Measurements from ENCODE around the gene THAP3.
A peak's percentile ranks its signal among the peaks of the same experiment; 100 is the strongest.

Gene THAP3

GRCh38 chr1:6586404-6586816 lies 38.3 kb upstream of the THAP3 start:
- WGBS (ENCODE audit: insufficient coverage), result 97% methylated on average over 9 of the region's 11 CpGs

GRCh38 chr1:6587261-6588005 lies 37.2 kb upstream of the THAP3 start:
- DNase-seq, result no peak
- Histone ChIP-seq H3K4me1 (ENCODE audit: control extremely low read depth in 1 of 4, control insufficient read depth in 4 of 4, insufficient read depth in 4 of 4, low read length in 3 of 4) (peaks cover 6 to 71% (median 63%) of the 10 kb centered on the region in 4 experiments), H3K4me3 (ENCODE audit: control insufficient read depth in 1 of 7, extremely low read depth in 1 of 7, insufficient read depth in 4 of 7, low read depth in 2 of 7, low read length in 6 of 7) (no peak overlapping the region), H3K9me3 (ENCODE audit: control extremely low read depth in 1 of 5, control insufficient read depth in 4 of 5, insufficient read depth in 2 of 5, low read depth in 1 of 5, low read length in 4 of 5) (no peaks in the 10 kb centered on the region), H3K36me3 (ENCODE audit: control insufficient read depth in 4 of 4, insufficient read depth in 4 of 4, low read length in 3 of 4) (peaks cover 0 to 68% (median 30%) of the 10 kb centered on the region in 4 experiments), H3K27ac (ENCODE audit: insufficient read depth in 1 of 2, low read depth in 1 of 2, low read length in 2 of 2, poor library complexity in 1 of 2, severe bottlenecking in 2 of 2) (no peak overlapping the region), H3K27me3 (replicated peaks in 2 of 5; ENCODE audit: control insufficient read depth in 4 of 5, insufficient read depth in 5 of 5, low read length in 4 of 5) (no peaks in the 10 kb centered on the region)
- 43% methylated on average over 13 of the region's 13 CpGs for WGBS (ENCODE audit: insufficient coverage)
- ChIA-PET CTCF (interaction anchor here (0.7 to 4.7 kb wide), 3 partner anchors 15 to 46 kb away, joined by 3 to 48 read pairs (median 3); partner anchors contain the start of gene KLHL21), POLR2A (no interaction called here)

More at GRCh38 chr1:6586404-6586816, 38.3 kb upstream of the THAP3 start:
- Histone ChIP-seq H3K4me1 (ENCODE audit: control extremely low read depth in 1 of 4, control insufficient read depth in 4 of 4, insufficient read depth in 4 of 4, low read length in 3 of 4) (peaks cover 8 to 71% (median 63%) of the 10 kb centered on the region in 4 experiments), H3K27me3 (replicated peaks in 2 of 5; ENCODE audit: control insufficient read depth in 4 of 5, insufficient read depth in 5 of 5, low read length in 4 of 5) (no peaks in the 10 kb centered on the region), H3K9me3 (ENCODE audit: control extremely low read depth in 1 of 5, control insufficient read depth in 4 of 5, insufficient read depth in 2 of 5, low read depth in 1 of 5, low read length in 4 of 5) (no peaks in the 10 kb centered on the region), H3K27ac (ENCODE audit: insufficient read depth in 1 of 2, low read depth in 1 of 2, low read length in 2 of 2, poor library complexity in 1 of 2, severe bottlenecking in 2 of 2) (no peak overlapping the region), H3K36me3 (ENCODE audit: control insufficient read depth in 4 of 4, insufficient read depth in 4 of 4, low read length in 3 of 4) (peaks cover 0 to 60% (median 25%) of the 10 kb centered on the region in 4 experiments), H3K4me3 (ENCODE audit: control insufficient read depth in 1 of 7, extremely low read depth in 1 of 7, insufficient read depth in 4 of 7, low read depth in 2 of 7, low read length in 6 of 7) (no peak overlapping the region)
- CTCF ChIA-PET, result no interaction called here
- no peak for DNase-seq
- POLR2A ChIA-PET, result no interaction called here

GRCh38 chr1:6588128-6588892 lies 36.4 kb upstream of the THAP3 start:
- POLR2A ChIA-PET, result no interaction called here
- H3K4me1 ChIP-seq (ENCODE audit: control extremely low read depth in 1 of 4, control insufficient read depth in 4 of 4, insufficient read depth in 4 of 4, low read length in 3 of 4), result peaks cover 6 to 74% (median 68%) of the 10 kb centered on the region in 4 experiments
- WGBS (ENCODE audit: insufficient coverage), result 83% methylated on average over 18 of the region's 25 CpGs
- CTCF ChIA-PET, result interaction anchor here (0.7 to 4.7 kb wide), 9 partner anchors 10 to 149 kb away, joined by 3 to 48 read pairs (median 3); partner anchors contain the start of gene KLHL21
- H3K9me3 ChIP-seq (ENCODE audit: control extremely low read depth in 1 of 5, control insufficient read depth in 4 of 5, insufficient read depth in 2 of 5, low read depth in 1 of 5, low read length in 4 of 5), result no peaks in the 10 kb centered on the region
- H3K36me3 ChIP-seq (ENCODE audit: control insufficient read depth in 4 of 4, insufficient read depth in 4 of 4, low read length in 3 of 4), result peaks cover under 1 to 75% (median 38%) of the 10 kb centered on the region in 4 experiments
- H3K4me3 ChIP-seq (ENCODE audit: control insufficient read depth in 1 of 7, extremely low read depth in 1 of 7, insufficient read depth in 4 of 7, low read depth in 2 of 7, low read length in 6 of 7), result no peak overlapping the region
- DNase-seq, result no peak
- H3K27ac ChIP-seq (ENCODE audit: insufficient read depth in 1 of 2, low read depth in 1 of 2, low read length in 2 of 2, poor library complexity in 1 of 2, severe bottlenecking in 2 of 2), result no peak overlapping the region
- H3K27me3 ChIP-seq (replicated peaks in 2 of 5; ENCODE audit: control insufficient read depth in 4 of 5, insufficient read depth in 5 of 5, low read length in 4 of 5), result no peaks in the 10 kb centered on the region

- no peaks in the 10 kb centered on the region for H3K27me3 ChIP-seq (replicated peaks in 2 of 5; ENCODE audit: control insufficient read depth in 4 of 5, insufficient read depth in 5 of 5, low read length in 4 of 5)
- no peak for DNase-seq
- H3K4me3 ChIP-seq (ENCODE audit: control insufficient read depth in 1 of 7, extremely low read depth in 1 of 7, insufficient read depth in 4 of 7, low read depth in 2 of 7, low read length in 6 of 7), result peak overlapping the region in 3 of 7 experiments; percentile 8 to 50 (median 11)
- POLR2A ChIA-PET, result interaction anchor here (1.2 kb wide), 1 partner anchor 14 kb away, joined by 7 read pairs; the partner anchor contains the start of gene KLHL21
- WGBS (ENCODE audit: insufficient coverage), result 53% methylated on average over 20 of the region's 24 CpGs
- peaks cover 4 to 82% (median 45%) of the 10 kb centered on the region in 4 experiments for H3K36me3 ChIP-seq (ENCODE audit: control insufficient read depth in 4 of 4, insufficient read depth in 4 of 4, low read length in 3 of 4)
- CTCF ChIA-PET, result interaction anchor here (0.9 to 4.7 kb wide), 10 partner anchors 9 to 150 kb away, joined by 3 to 48 read pairs (median 3); partner anchors contain the start of gene KLHL21
- peaks cover 6 to 75% (median 68%) of the 10 kb centered on the region in 4 experiments for H3K4me1 ChIP-seq (ENCODE audit: control extremely low read depth in 1 of 4, control insufficient read depth in 4 of 4, insufficient read depth in 4 of 4, low read length in 3 of 4)
- no peak overlapping the region for H3K27ac ChIP-seq (ENCODE audit: insufficient read depth in 1 of 2, low read depth in 1 of 2, low read length in 2 of 2, poor library complexity in 1 of 2, severe bottlenecking in 2 of 2)
- no peaks in the 10 kb centered on the region for H3K9me3 ChIP-seq (ENCODE audit: control extremely low read depth in 1 of 5, control insufficient read depth in 4 of 5, insufficient read depth in 2 of 5, low read depth in 1 of 5, low read length in 4 of 5)
These were observed 35.7 kb upstream of the THAP3 start for GRCh38 chr1:6588893-6589520.

GRCh38 chr1:6590046-6590445 lies 34.6 kb upstream of the THAP3 start:
- ChIA-PET POLR2A (interaction anchor here (0.6 to 1.2 kb wide), 2 partner anchors 13 to 27 kb away, joined by 3 to 7 read pairs; partner anchors contain the start of gene KLHL21), CTCF (interaction anchor here (0.5 to 4.7 kb wide), 8 partner anchors 8 to 55 kb away, joined by 3 to 48 read pairs (median 4); partner anchors contain the start of genes KLHL21, NOL9 and TAS1R1)
- H3K36me3 ChIP-seq (ENCODE audit: control insufficient read depth in 4 of 4, insufficient read depth in 4 of 4, low read length in 3 of 4), result peaks cover 7 to 90% (median 53%) of the 10 kb centered on the region in 4 experiments
- peaks cover 6 to 75% (median 63%) of the 10 kb centered on the region in 4 experiments for H3K4me1 ChIP-seq (ENCODE audit: control extremely low read depth in 1 of 4, control insufficient read depth in 4 of 4, insufficient read depth in 4 of 4, low read length in 3 of 4)
- no peak overlapping the region for H3K27ac ChIP-seq (ENCODE audit: insufficient read depth in 1 of 2, low read depth in 1 of 2, low read length in 2 of 2, poor library complexity in 1 of 2, severe bottlenecking in 2 of 2)
- WGBS (ENCODE audit: insufficient coverage), result 88% methylated on average over 7 of the region's 7 CpGs
- no peak overlapping the region for H3K4me3 ChIP-seq (ENCODE audit: control insufficient read depth in 1 of 7, extremely low read depth in 1 of 7, insufficient read depth in 4 of 7, low read depth in 2 of 7, low read length in 6 of 7)
- no peaks in the 10 kb centered on the region for H3K9me3 ChIP-seq (ENCODE audit: control extremely low read depth in 1 of 5, control insufficient read depth in 4 of 5, insufficient read depth in 2 of 5, low read depth in 1 of 5, low read length in 4 of 5)
- DNase-seq, result no peak
- no peaks in the 10 kb centered on the region for H3K27me3 ChIP-seq (replicated peaks in 2 of 5; ENCODE audit: control insufficient read depth in 4 of 5, insufficient read depth in 5 of 5, low read length in 4 of 5)

- Histone ChIP-seq H3K27ac (ENCODE audit: insufficient read depth in 1 of 2, low read depth in 1 of 2, low read length in 2 of 2, poor library complexity in 1 of 2, severe bottlenecking in 2 of 2) (no peak overlapping the region), H3K4me1 (ENCODE audit: control extremely low read depth in 1 of 4, control insufficient read depth in 4 of 4, insufficient read depth in 4 of 4, low read length in 3 of 4) (peaks cover 6 to 74% (median 64%) of the 10 kb centered on the region in 4 experiments), H3K27me3 (replicated peaks in 2 of 5; ENCODE audit: control insufficient read depth in 4 of 5, insufficient read depth in 5 of 5, low read length in 4 of 5) (no peaks in the 10 kb centered on the region), H3K36me3 (ENCODE audit: control insufficient read depth in 4 of 4, insufficient read depth in 4 of 4, low read length in 3 of 4) (peaks cover 7 to 91% (median 59%) of the 10 kb centered on the region in 4 experiments), H3K9me3 (ENCODE audit: control extremely low read depth in 1 of 5, control insufficient read depth in 4 of 5, insufficient read depth in 2 of 5, low read depth in 1 of 5, low read length in 4 of 5) (no peaks in the 10 kb centered on the region), H3K4me3 (ENCODE audit: control insufficient read depth in 1 of 7, extremely low read depth in 1 of 7, insufficient read depth in 4 of 7, low read depth in 2 of 7, low read length in 6 of 7) (peak overlapping the region in 3 of 7 experiments; percentile 16 to 55 (median 45))
- ChIA-PET CTCF (interaction anchor here (1.0 to 4.7 kb wide), 6 partner anchors 9 to 45 kb away, joined by 3 to 48 read pairs (median 4); partner anchors contain the start of genes KLHL21, NOL9 and TAS1R1), POLR2A (interaction anchor here (1.0 to 1.3 kb wide), 2 partner anchors 10 to 12 kb away, joined by 4 to 5 read pairs; no protein-coding TSS in a partner anchor)
- 11% methylated on average over 13 of the region's 13 CpGs for WGBS (ENCODE audit: insufficient coverage)
- peak; percentile 65 to 85 (median 85) for DNase-seq
These were observed 33.4 kb upstream of the THAP3 start for GRCh38 chr1:6591222-6591621.

All from common myeloid progenitor, CD34-positive (primary cell).